OCI-LY7 (cell line): ENCODE measurements around the gene H2AZ1. TPM values are rescaled to one million over a fixed set of nuclear protein-coding genes. Genes with fewer than 3 reads are reported as not detected.

Experiments
- BruUV-seq: library from RNA; stranded (reverse); fragments of 400-500 nt; replicated peaks from 2 replicates; lab custom pipeline; 2021; lab: Mats Ljungman, UMichigan
- CTCF ChIA-PET: fragments of 300-600 bp; sonication (Branson Sonifier 250); formaldehyde crosslinking; loops from one replicate; lab custom pipeline; 2022; ENCODE audit warnings: antibody characterized with exemption; ENCODE audit not compliant: unreplicated experiment; lab: Charles Lee
- POLR2A ChIA-PET: fragments of 300-600 bp; sonication (Branson Sonifier 250); formaldehyde crosslinking; loops from one replicate; lab custom pipeline; 2022; ENCODE audit warnings: antibody characterized with exemption; lab: Charles Lee
- DNase-seq: peaks from one replicate; pipeline ENCODE4 v3.0.0-alpha.2; 2015; ENCODE audit warnings: low spot score
- H2AFZ ChIP-seq: fragments of 200-600 bp; sonication (generic), shearing (Covaris generic); 2 replicates; pipeline ENCODE4 v1.6.1; 2014; ENCODE audit warnings: mild to moderate bottlenecking, antibody characterized with exemption, low read length, moderate library complexity
- H3K27ac ChIP-seq: fragments of 200-600 bp; sonication (generic); 2 replicates; pipeline ENCODE4 v1.5.1; 2014; ENCODE audit warnings: mixed run types, low read depth, mild to moderate bottlenecking, moderate library complexity, low read length, inconsistent platforms; ENCODE audit not compliant: poor library complexity, severe bottlenecking
- H3K36me3 ChIP-seq: fragments of 200-600 bp; sonication (generic); 2 replicates; pipeline ENCODE4 v1.6.1; 2014; ENCODE audit warnings: mild to moderate bottlenecking, antibody characterized with exemption, low read length, moderate library complexity, mixed read lengths; ENCODE audit not compliant: insufficient read depth
- H3K4me1 ChIP-seq: fragments of 200-600 bp; sonication (generic); 2 replicates; pipeline ENCODE4 v1.5.1; 2014; ENCODE audit warnings: mild to moderate bottlenecking, low read length; ENCODE audit not compliant: insufficient read depth, poor library complexity, severe bottlenecking
- H3K4me2 ChIP-seq: fragments of 200-600 bp; sonication (generic); 2 replicates; pipeline ENCODE4 v1.6.1; 2014; ENCODE audit warnings: mild to moderate bottlenecking, low read length
- H3K4me3 ChIP-seq: fragments of 200-600 bp; sonication (generic); 2 replicates; pipeline ENCODE4 v1.5.1; 2014; ENCODE audit warnings: mild to moderate bottlenecking, low read depth, low read length; ENCODE audit not compliant: poor library complexity, severe bottlenecking
- H3K79me2 ChIP-seq: fragments of 200-600 bp; sonication (generic); 2 replicates; pipeline ENCODE4 v1.6.1; 2016; ENCODE audit warnings: low read depth, mild to moderate bottlenecking, low read length, moderate library complexity, mixed read lengths; ENCODE audit not compliant: insufficient read depth
- H3K9me2 ChIP-seq: fragments of 200-600 bp; sonication (generic); 2 replicates; pipeline ENCODE4 v1.6.1; 2016; ENCODE audit warnings: mild to moderate bottlenecking, low read length, mixed read lengths; ENCODE audit not compliant: insufficient read depth
- H3K9me3 ChIP-seq: fragments of 200-600 bp; sonication (generic); 2 replicates; pipeline ENCODE4 v1.6.1; 2014; ENCODE audit warnings: mild to moderate bottlenecking, mixed run types, low read length, mixed read lengths
- H4K20me1 ChIP-seq: fragments of 200-600 bp; sonication (generic); 2 replicates; pipeline ENCODE4 v1.6.1; 2014; ENCODE audit warnings: mild to moderate bottlenecking, antibody characterized with exemption, low read length, moderate library complexity, mixed read lengths; ENCODE audit not compliant: insufficient read depth
- CTCF ChIP-seq: fragments of 200-600 bp; sonication (generic); conservative IDR thresholded peaks from 2 replicates; pipeline ENCODE4 v1.5.1; 2014; ENCODE audit warnings: mild to moderate bottlenecking, antibody characterized with exemption, low read length, moderate library complexity, mixed read lengths
- EZH2phosphoT487 ChIP-seq: fragments of 200-600 bp; sonication (generic); IDR thresholded peaks from 2 replicates; pipeline ENCODE4 v1.6.1; 2018; ENCODE audit warnings: low read depth, borderline replicate concordance, mild to moderate bottlenecking, mixed run types, antibody characterized with exemption, low read length, moderate library complexity, mixed read lengths
- intact Hi-C: fragments of 100-400 bp; cut with micrococcal nuclease; formaldehyde crosslinking; loops from one replicate; pipeline ENCODE4 v1.10.0; 2022; ENCODE audit not compliant: unreplicated experiment
- total RNA-seq, 2 experiments: library from RNA; depleted of rRNA in 1 of 2; stranded (reverse); fragments of >200 nt in 1 of 2; shearing (Covaris generic) in 1 of 2; gene quantifications; 2 replicates each; pipeline ENCODE4 v1.2.3, GENCODE V29; 2014 to 2022

The H2AZ1 gene
- total RNA-seq, 2 experiments from 2014 or later, result 1,106 to 1,147 TPM

DNA sequence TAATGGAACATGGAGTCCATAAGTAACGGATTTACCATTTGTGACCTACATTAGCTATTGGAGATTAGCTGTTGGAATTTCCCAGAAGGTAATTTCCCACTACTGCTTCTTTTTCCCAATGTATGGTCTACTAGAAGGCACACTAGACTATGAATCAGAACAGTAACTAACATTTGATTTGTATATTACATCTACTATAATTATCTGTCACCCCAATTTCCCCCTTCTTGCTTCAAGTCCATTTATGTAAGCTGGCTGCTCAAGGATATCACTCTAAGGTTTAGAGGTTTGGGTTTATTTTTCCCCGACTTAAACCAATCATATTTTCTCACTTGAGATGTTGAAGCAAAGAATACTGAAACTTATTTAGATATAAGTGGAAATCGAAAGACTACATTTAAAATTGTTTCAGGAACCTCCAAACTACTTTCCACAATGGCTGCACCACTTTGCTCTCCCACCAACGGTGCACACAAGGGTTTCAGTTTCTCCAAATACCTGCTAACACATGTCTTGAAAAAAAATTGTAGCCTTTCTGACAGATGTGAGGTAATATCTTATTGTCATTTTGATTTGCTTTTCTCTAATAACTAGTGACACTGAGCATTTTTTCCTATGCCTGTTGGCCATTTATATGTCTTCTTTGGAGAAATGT, 33.3 kb upstream of the H2AZ1 start:
- Histone ChIP-seq H2AFZ (no peak overlapping the region), H3K4me3 (no peak overlapping the region), H3K9me3 (0 out of 2 replicates have a peak, but pooled peaks cover 4% of the 10 kb centered on the region), H3K27ac (no peak overlapping the region), H3K79me2 (no peaks in the 10 kb centered on the region), H3K4me1 (no peaks in the 10 kb centered on the region), H4K20me1 (no peaks in the 10 kb centered on the region), H3K36me3 (no peaks in the 10 kb centered on the region), H3K4me2 (no peak overlapping the region), H3K9me2 (no peaks in the 10 kb centered on the region)
- DNase-seq, result no peak
- no TSS peak for BruUV-seq
- TF ChIP-seq EZH2phosphoT487, result no peak
- intact Hi-C loops, result no loop called here
- CTCF ChIA-PET, result no interaction called here
- POLR2A ChIA-PET, result interaction anchor here (1.2 kb wide), 1 partner anchor 190 kb away, joined by 3 read pairs; no protein-coding TSS in a partner anchor

DNA sequence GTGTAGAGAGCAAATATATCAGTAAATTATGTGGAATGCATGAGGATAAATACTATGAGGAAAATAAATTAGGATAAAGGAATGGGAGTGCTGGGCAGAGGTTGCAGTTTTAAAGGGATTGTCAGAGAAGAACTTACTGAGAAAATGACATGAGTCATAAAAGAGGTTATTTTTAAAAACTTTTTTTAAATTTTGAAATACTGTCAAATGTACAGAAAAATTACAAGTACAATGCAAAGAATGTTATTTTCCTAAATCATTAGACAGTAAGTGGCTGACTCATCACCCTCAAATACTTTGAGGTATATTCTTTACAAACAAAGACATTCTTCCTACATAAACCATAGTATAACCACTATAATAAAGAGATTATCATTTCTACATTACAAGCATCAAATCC, 29.8 kb upstream of the H2AZ1 start:
- Histone ChIP-seq H2AFZ (no peak overlapping the region), H3K27ac (no peak overlapping the region), H3K36me3 (no peaks in the 10 kb centered on the region), H3K4me2 (no peak overlapping the region), H4K20me1 (no peaks in the 10 kb centered on the region), H3K79me2 (no peaks in the 10 kb centered on the region), H3K9me2 (no peaks in the 10 kb centered on the region), H3K4me1 (no peaks in the 10 kb centered on the region), H3K9me3 (0 out of 2 replicates have a peak, but pooled peaks cover 4% of the 10 kb centered on the region), H3K4me3 (no peak overlapping the region)
- DNase-seq, result no peak
- intact Hi-C loops, result no loop called here
- ChIA-PET CTCF (no interaction called here), POLR2A (no interaction called here)
- BruUV-seq, result no TSS peak
- TF ChIP-seq EZH2phosphoT487 (no peak), CTCF (no peak)

DNA sequence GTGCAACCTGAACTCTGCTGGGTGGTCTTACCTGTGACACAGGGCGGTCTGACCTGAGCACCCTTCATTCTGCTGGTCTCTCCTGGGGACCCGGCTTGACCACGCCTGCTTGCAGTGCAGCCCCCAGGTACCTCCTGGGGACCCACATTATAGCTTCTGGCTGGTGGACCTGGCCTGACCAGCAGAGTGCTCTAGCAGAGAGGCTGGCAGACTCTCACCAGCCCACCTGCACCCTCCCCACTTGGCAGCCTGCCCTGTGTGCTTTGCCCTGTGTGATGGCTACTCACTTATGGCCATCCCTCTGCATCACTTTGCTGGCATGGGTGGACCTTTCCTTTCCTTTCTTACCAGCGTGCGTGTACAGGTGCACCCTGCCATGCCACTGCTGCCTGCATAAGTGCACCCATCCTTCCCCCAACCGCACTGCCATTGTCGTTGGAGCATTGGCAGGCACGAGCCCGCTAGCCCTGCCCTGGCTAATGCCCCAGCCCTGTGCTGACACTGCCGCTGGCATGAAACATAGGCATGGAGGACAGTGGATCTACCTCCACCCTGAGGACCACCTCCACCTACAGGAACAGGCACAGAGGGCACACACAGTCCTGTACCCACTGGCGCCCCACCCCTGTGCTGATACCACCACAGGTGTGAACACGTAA, 21.5 kb upstream of the H2AZ1 start:
- no peaks in the 10 kb centered on the region for H3K9me3 ChIP-seq
- no peaks in the 10 kb centered on the region for H3K4me1 ChIP-seq
- H3K4me2 ChIP-seq, result no peak overlapping the region
- no TSS peak for BruUV-seq
- intact Hi-C loops, result no loop called here
- H3K79me2 ChIP-seq, result no peaks in the 10 kb centered on the region
- H2AFZ ChIP-seq, result no peak overlapping the region
- POLR2A ChIA-PET, result no interaction called here
- H3K4me3 ChIP-seq, result no peak overlapping the region
- no peaks in the 10 kb centered on the region for H3K36me3 ChIP-seq
- no peak overlapping the region for H3K27ac ChIP-seq
- no peak for DNase-seq
- CTCF ChIA-PET, result no interaction called here
- TF ChIP-seq EZH2phosphoT487, result no peak
- TF ChIP-seq CTCF, result no peak
- H4K20me1 ChIP-seq, result no peaks in the 10 kb centered on the region
- H3K9me2 ChIP-seq, result no peaks in the 10 kb centered on the region
